ENCODE measurements around the gene KRT38. TPM values are rescaled to one million over a fixed set of nuclear protein-coding genes. Genes with fewer than 3 reads are reported as not detected.
"Not testable (repeated sequence)": the region's sequence is repeated elsewhere in the genome, so short reads cannot be mapped to it uniquely, and the experiment has no call there.

The KRT38 gene
- polyA plus RNA-seq, 1 donor: not detected

- DNase-seq (ENCODE audit: low read depth): not testable (repeated sequence)
Measured at GRCh38 chr17:41395044-41395443, 45.7 kb downstream of the KRT38 start.

- no peak for DNase-seq (ENCODE audit: low read depth)
Measured at GRCh38 chr17:41394254-41394996, 46.4 kb downstream of the KRT38 start.

GRCh38 chr17:41393826-41394225 lies 47.0 kb downstream of the KRT38 start:
- no peak for DNase-seq (ENCODE audit: low read depth)

GRCh38 chr17:41393294-41393693 lies 47.5 kb downstream of the KRT38 start:
- DNase-seq (ENCODE audit: low read depth): no peak

- DNase-seq (ENCODE audit: low read depth): no peak
Measured at GRCh38 chr17:41392278-41392677, 48.5 kb downstream of the KRT38 start.

DNA sequence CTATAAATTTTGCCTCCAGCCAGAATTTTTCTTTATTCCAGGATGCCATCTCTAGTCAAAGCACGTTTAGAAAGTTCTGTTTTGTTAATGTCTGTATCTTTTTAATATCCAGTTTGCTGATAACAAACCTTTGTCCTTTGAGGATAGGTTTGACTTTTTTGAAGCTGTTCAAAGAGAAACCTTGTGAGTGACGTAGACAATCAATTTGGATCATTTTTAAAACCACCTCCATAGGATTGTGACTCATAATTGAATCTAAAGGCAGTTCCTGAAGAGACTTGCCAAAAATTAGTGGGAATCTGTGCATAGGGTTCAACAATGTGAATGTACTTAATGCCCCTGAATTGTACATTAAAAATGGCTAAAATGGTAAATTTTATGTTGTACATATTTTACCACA lies 49.2 kb downstream of the KRT38 start:
- DNase-seq (ENCODE audit: low read depth): no peak

DNA sequence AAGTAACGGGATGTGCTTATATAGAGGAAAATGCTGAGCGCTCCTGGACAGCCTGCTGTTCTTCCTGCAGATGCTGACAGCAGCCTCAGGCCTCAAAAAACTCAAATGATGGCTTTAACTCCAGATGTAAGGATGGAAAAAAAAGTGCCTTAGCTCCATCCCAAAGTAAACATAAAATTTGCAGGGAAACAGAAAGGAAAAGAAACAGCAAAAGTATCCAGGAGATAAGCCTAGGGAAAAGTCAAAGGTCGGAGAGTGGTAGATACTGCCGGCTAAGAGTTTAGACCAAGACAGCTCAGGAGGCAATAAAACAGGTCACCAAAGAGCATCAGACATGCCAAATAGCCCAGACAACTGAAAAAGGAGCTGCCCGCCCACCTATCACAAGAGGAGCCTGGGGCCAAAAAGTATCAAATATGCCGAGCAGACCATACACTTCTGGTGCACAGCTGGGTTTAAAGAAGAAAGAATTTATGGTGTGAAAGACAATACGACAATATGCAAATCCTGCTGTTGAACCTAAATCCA lies 50.3 kb downstream of the KRT38 start:
- DNase-seq (ENCODE audit: low read depth): no peak

- DNase-seq (ENCODE audit: low read depth): no peak
Measured at GRCh38 chr17:41387670-41388069, 53.1 kb downstream of the KRT38 start.

GRCh38 chr17:41386227-41386626 lies 54.6 kb downstream of the KRT38 start:
- no peak for DNase-seq (ENCODE audit: low read depth)

Other genes starting within 250 kb of the KRT38 start
- gene KRTAP9-2, start 214.3 kb downstream of the KRT38 start, polyA plus RNA-seq (ENCODE audit: insufficient read length): not detected
- gene KRTAP9-3, start 208.5 kb downstream of the KRT38 start, polyA plus RNA-seq (ENCODE audit: insufficient read length): not detected
- not detected for gene KRTAP9-8, start 203.0 kb downstream of the KRT38 start, polyA plus RNA-seq (ENCODE audit: insufficient read length)
- gene KRTAP9-4, start 191.3 kb downstream of the KRT38 start, polyA plus RNA-seq (ENCODE audit: insufficient read length): not detected
- gene KRTAP9-9, start 185.6 kb downstream of the KRT38 start, polyA plus RNA-seq (ENCODE audit: insufficient read length): not detected
- 0.22 TPM for gene KRTAP9-6, start 175.6 kb downstream of the KRT38 start, polyA plus RNA-seq (ENCODE audit: insufficient read length)
- not detected for gene KRTAP9-7, start 165.3 kb downstream of the KRT38 start, polyA plus RNA-seq (ENCODE audit: insufficient read length)
- gene KRTAP29-1, start 138.1 kb downstream of the KRT38 start, polyA plus RNA-seq (ENCODE audit: insufficient read length): not detected
- gene KRTAP16-1, start 131.7 kb downstream of the KRT38 start, polyA plus RNA-seq (ENCODE audit: insufficient read length): not detected
- gene KRTAP17-1, start 125.3 kb downstream of the KRT38 start, polyA plus RNA-seq (ENCODE audit: insufficient read length): not detected
- gene KRT33A, start 90.2 kb downstream of the KRT38 start, polyA plus RNA-seq (ENCODE audit: insufficient read length): not detected
- gene KRT33B, start 71.2 kb downstream of the KRT38 start, polyA plus RNA-seq (ENCODE audit: insufficient read length): not detected
- not detected for gene KRT34, start 58.7 kb downstream of the KRT38 start, polyA plus RNA-seq (ENCODE audit: insufficient read length)
- gene KRT31, start 43.4 kb downstream of the KRT38 start, polyA plus RNA-seq (ENCODE audit: insufficient read length): 5.9 TPM
- not detected for gene KRT37, start 16.4 kb downstream of the KRT38 start, polyA plus RNA-seq (ENCODE audit: insufficient read length)
- not detected for gene KRT32, start 26.4 kb upstream of the KRT38 start, polyA plus RNA-seq (ENCODE audit: insufficient read length)
- not detected for gene KRT35, start 40.2 kb upstream of the KRT38 start, polyA plus RNA-seq (ENCODE audit: insufficient read length)
- gene KRT36, start 48.9 kb upstream of the KRT38 start, polyA plus RNA-seq (ENCODE audit: insufficient read length): not detected
- gene KRT13, start 64.6 kb upstream of the KRT38 start, polyA plus RNA-seq (ENCODE audit: insufficient read length): not detected
- gene KRT15, start 77.9 kb upstream of the KRT38 start, polyA plus RNA-seq (ENCODE audit: insufficient read length): 0.11 TPM
- 0.28 TPM for gene KRT19, start 87.3 kb upstream of the KRT38 start, polyA plus RNA-seq (ENCODE audit: insufficient read length)
- not detected for gene KRT9, start 131.1 kb upstream of the KRT38 start, polyA plus RNA-seq (ENCODE audit: insufficient read length)
- not detected for gene KRT14, start 145.9 kb upstream of the KRT38 start, polyA plus RNA-seq (ENCODE audit: insufficient read length)
- gene KRT16, start 171.8 kb upstream of the KRT38 start, polyA plus RNA-seq (ENCODE audit: insufficient read length): not detected
- gene KRT17, start 183.6 kb upstream of the KRT38 start, polyA plus RNA-seq (ENCODE audit: insufficient read length): 0.71 TPM
- 784 TPM for gene EIF1, start 247.9 kb upstream of the KRT38 start, polyA plus RNA-seq (ENCODE audit: insufficient read length)